Uterus (tissue), 4 donors: ENCODE measurements around the gene PPP1R2. TPM values are rescaled to one million over a fixed set of nuclear protein-coding genes. Genes with fewer than 3 reads are reported as not detected.
"Not testable (repeated sequence)": the region's sequence is repeated elsewhere in the genome, so short reads cannot be mapped to it uniquely, and the experiment has no call there.

Experiments used
- DNase-seq, 2 donors: peaks; one replicate each; pipeline ENCODE4 v3.0.0-alpha.2; 2019 to 2020
- H3K27ac ChIP-seq, 2 donors: fragments of 200-600 bp; sonication (generic); 1 replicate in 1 of 2; 2 replicates in 1 of 2; pipeline ENCODE4 v1.5.1; 2016 to 2018
- H3K27me3 ChIP-seq, 2 donors: fragments of 200-600 bp; sonication (generic); one replicate each; pipeline ENCODE4 v1.5.1; 2018 to 2019; ENCODE audit warnings: control low read depth in 1 of 2
- H3K36me3 ChIP-seq, 2 donors: fragments of 200-600 bp; sonication (generic); one replicate each; pipeline ENCODE4 v1.5.1; 2019; ENCODE audit warnings: control low read depth in 1 of 2
- H3K4me1 ChIP-seq, 2 donors: fragments of 200-600 bp; sonication (generic); one replicate each; pipeline ENCODE4 v1.5.1; 2018 to 2019; ENCODE audit warnings: control low read depth in 1 of 2
- H3K4me3 ChIP-seq, 2 donors: fragments of 200-600 bp; sonication (generic); 1 replicate in 1 of 2; 2 replicates in 1 of 2; pipeline ENCODE4 v1.5.1; 2018 to 2019; ENCODE audit warnings: mild to moderate bottlenecking in 1 of 2
- H3K9me3 ChIP-seq, 2 donors: fragments of 200-600 bp; sonication (generic); one replicate each; pipeline ENCODE4 v1.5.1; 2019; ENCODE audit warnings: control low read depth in 1 of 2
- CTCF ChIP-seq, 4 experiments: fragments of 200-600 bp in 2 of 4; fragments of 450-650 bp in 2 of 4; sonication (generic) in 2 of 4; IDR thresholded peaks; one replicate each; pipeline ENCODE4 v1.5.1; 2016 to 2019; ENCODE audit warnings: antibody characterized with exemption in 4 of 4, mild to moderate bottlenecking in 2 of 4, moderate library complexity in 1 of 4
- POLR2A ChIP-seq, 2 donors: fragments of 450-650 bp; IDR thresholded peaks; one replicate each; pipeline ENCODE4 v1.6.1; 2016; ENCODE audit warnings: antibody characterized with exemption in 2 of 2, mild to moderate bottlenecking in 1 of 2, moderate library complexity in 1 of 2
- intact Hi-C: fragments of 100-400 bp; cut with DNase I; formaldehyde crosslinking; loops from one replicate; pipeline ENCODE4 v1.15.1; 2023; ENCODE audit warnings: low total_unique reads
- total RNA-seq, 4 donors: library from RNA; depleted of rRNA in 3 of 4; stranded (reverse); fragments of >200 nt in 3 of 4; gene quantifications; one replicate each; pipeline versions ENCODE4 v1.1.0 to v1.2.4, GENCODE V29; 2014 to 2023
- donor health status: DM: yes; HTN: yes; CAD: no.

The PPP1R2 gene
- total RNA-seq, 4 donors from 2014 or later = 48.2 to 248 (median 106) TPM

- Histone ChIP-seq H3K36me3 (no peaks in the 10 kb centered on the region), H3K27ac (no peak overlapping the region), H3K4me1 (no peaks in the 10 kb centered on the region), H3K27me3 (no peaks in the 10 kb centered on the region), H3K4me3 (no peak overlapping the region), H3K9me3 (no peaks in the 10 kb centered on the region)
- intact Hi-C loops = no loop called here
- no peak for DNase-seq
- TF ChIP-seq POLR2A (IDR thresholded peaks at IDR 0.05) (no peak), CTCF (IDR thresholded peaks at IDR 0.05) (no peak)
Observed at GRCh38 chr3:195508185-195508584, 34.9 kb downstream of the PPP1R2 start.

GRCh38 chr3:195475614-195476013 lies 67.5 kb downstream of the PPP1R2 start:
- Histone ChIP-seq H3K4me3 (no peak overlapping the region), H3K27ac (no peak overlapping the region), H3K4me1 (no peaks in the 10 kb centered on the region), H3K36me3 (no peaks in the 10 kb centered on the region), H3K27me3 (no peaks in the 10 kb centered on the region), H3K9me3 (no peaks in the 10 kb centered on the region)
- no peak for DNase-seq
- no peak for TF ChIP-seq POLR2A (IDR thresholded peaks at IDR 0.05)
- no peak for TF ChIP-seq CTCF (IDR thresholded peaks at IDR 0.05)
- intact Hi-C loops = no loop called here

- intact Hi-C loops, H3K36me3 ChIP-seq, DNase-seq, H3K9me3 ChIP-seq, H3K4me3 ChIP-seq, H3K27me3 ChIP-seq, H3K27ac ChIP-seq, H3K4me1 ChIP-seq: not testable (repeated sequence)
Observed at GRCh38 chr3:195475116-195475515, 68.0 kb downstream of the PPP1R2 start.

GRCh38 chr3:195468841-195469240 lies 74.3 kb downstream of the PPP1R2 start:
- Histone ChIP-seq H3K27me3 (no peaks in the 10 kb centered on the region), H3K4me3 (no peak overlapping the region), H3K36me3 (no peaks in the 10 kb centered on the region), H3K9me3 (no peaks in the 10 kb centered on the region), H3K27ac (no peak overlapping the region), H3K4me1 (no peaks in the 10 kb centered on the region)
- TF ChIP-seq CTCF (IDR thresholded peaks at IDR 0.05) (no peak), POLR2A (IDR thresholded peaks at IDR 0.05) (no peak)
- DNase-seq = no peak
- intact Hi-C loops = no loop called here

- Histone ChIP-seq H3K4me1 (no peaks in the 10 kb centered on the region), H3K4me3 (no peak overlapping the region), H3K27me3 (no peaks in the 10 kb centered on the region), H3K36me3 (no peaks in the 10 kb centered on the region), H3K27ac (no peak overlapping the region), H3K9me3 (no peaks in the 10 kb centered on the region)
- TF ChIP-seq CTCF (IDR thresholded peaks at IDR 0.05) = no peak
- no peak for TF ChIP-seq POLR2A (IDR thresholded peaks at IDR 0.05)
- intact Hi-C loops = no loop called here
- DNase-seq = no peak
Observed at GRCh38 chr3:195468391-195468776, 74.7 kb downstream of the PPP1R2 start.
